Spleen (tissue), 7 donors: ENCODE measurements around the gene OPN3.

Experiments used
- CTCF ChIP-seq, 11 experiments: fragments of 200-600 bp in 7 of 11; fragments of 450-650 bp in 4 of 11; sonication (generic) in 4 of 11; IDR thresholded peaks in 8 of 11; conservative IDR thresholded peaks in 3 of 11; 1 replicate in 7 of 11; 2 replicates in 4 of 11; pipeline versions ENCODE4 v1.4.0 to v1.8.0; 2016 to 2021; ENCODE audit warnings: antibody characterized with exemption in 11 of 11, inconsistent platforms in 4 of 11, mild to moderate bottlenecking in 1 of 11
- POLR2A ChIP-seq, 3 donors: fragments of 450-650 bp; IDR thresholded peaks; one replicate each; pipeline ENCODE4 v1.5.1; 2017; ENCODE audit warnings: antibody characterized with exemption in 3 of 3, mild to moderate bottlenecking in 1 of 3
- donor health status: DM: no; HTN: no; CAD: no; lungs with moderate emphysema.
- donor health status: DM: no; HTN: no; CAD: no.
- donor health status: DM: no; HTN: no; CAD: no.

- TF ChIP-seq CTCF (IDR thresholded peaks at IDR 0.05 in 8 of 11, conservative IDR thresholded peaks at IDR 0.05 in 3 of 11) (no peak), POLR2A (IDR thresholded peaks at IDR 0.05) (no peak)
These were observed 36.4 kb downstream of the OPN3 start for GRCh38 chr1:241603731-241604245.
